Kidney glomerular epithelial cell (primary cell): ENCODE results near the gene ATP5ME.
"Not testable (repeated sequence)": the region's sequence is repeated elsewhere in the genome, so short reads cannot be mapped to it uniquely, and the experiment has no call there.

Experiments used
- DNase-seq: peaks from one replicate; lab custom pipeline; 2025; lab: John Stamatoyannopoulos, UW

Gene ATP5ME, protein sequence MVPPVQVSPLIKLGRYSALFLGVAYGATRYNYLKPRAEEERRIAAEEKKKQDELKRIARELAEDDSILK

DNA sequence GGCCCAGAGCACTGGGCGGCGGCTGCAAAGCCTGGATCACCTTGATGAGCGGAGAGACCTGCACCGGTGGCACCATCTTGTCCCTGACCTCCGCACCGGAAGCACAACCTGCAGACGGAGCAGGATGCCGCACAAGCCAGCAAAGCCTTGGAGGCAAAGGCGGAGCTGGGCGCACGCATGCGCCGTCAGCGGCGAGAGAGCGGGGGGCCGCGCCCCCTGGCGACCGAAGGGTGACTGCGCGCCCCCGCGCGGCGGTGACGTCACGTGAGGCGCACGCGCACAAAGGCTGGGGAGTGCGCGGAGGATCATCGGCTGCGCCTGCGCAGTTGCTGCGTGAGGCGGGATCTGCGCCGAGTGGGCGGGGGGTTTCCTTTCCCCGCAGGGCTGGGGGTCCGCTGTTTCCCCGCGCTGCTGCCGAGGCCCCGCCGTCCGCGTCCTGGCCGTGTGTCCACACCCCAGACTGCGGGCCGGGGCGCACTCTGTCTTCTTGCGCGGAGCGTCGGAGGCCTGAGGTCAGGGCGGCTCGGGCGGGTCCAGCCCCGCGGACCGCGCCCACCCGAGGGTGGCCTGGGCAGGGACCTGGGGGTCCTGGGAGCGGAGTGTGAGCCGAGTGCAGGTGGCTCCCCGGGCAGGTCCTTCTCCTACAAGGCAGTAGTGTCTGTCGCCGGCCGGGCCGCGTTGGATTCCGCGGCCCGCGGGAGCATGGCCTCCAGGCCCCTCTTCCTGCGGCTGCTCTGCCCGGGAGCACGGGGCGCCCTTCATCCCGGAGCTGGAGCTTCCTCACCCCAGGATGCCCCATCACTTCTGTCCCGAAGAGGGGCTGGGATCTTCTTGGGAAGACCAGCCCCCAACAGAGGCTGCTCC, at the start of gene ATP5ME, which contains the start of gene MYL5:
Gene ATP5ME, minus strand, starts transcription at position 105 of the 864 bp plus-strand sequence. Its CDS starts 29 bp downstream, at position 76.
Gene MYL5, plus strand, starts transcription at position 371 of the 864 bp plus-strand sequence. CDS start 3,485 bp downstream, outside the sequence.
- peak; percentile 91 for DNase-seq

DNA sequence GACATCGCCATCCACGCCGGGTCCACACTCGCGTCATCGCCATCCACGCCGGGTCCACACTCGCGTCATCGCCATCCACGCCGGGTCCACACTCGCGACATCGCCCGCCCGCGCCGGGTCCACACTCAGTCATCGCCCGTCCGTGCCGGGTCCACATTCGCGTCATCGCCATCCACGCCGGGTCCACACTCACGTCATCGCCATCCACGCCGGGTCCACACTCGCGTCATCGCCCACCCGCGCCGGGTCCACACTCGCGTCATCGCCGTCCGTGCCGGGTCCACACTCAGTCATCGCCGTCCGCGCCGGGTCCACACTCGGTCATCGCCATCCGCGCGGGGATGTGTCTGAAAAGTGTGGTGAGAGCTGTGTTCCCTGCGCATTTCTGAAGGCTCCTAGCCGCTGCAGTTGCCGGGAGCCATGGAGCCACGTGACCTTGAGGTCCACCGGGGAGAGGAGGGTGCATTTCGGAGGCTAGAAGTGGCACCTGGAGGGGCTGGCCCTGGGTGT, 48.8 kb upstream of the ATP5ME start:
- DNase-seq = no peak

DNA sequence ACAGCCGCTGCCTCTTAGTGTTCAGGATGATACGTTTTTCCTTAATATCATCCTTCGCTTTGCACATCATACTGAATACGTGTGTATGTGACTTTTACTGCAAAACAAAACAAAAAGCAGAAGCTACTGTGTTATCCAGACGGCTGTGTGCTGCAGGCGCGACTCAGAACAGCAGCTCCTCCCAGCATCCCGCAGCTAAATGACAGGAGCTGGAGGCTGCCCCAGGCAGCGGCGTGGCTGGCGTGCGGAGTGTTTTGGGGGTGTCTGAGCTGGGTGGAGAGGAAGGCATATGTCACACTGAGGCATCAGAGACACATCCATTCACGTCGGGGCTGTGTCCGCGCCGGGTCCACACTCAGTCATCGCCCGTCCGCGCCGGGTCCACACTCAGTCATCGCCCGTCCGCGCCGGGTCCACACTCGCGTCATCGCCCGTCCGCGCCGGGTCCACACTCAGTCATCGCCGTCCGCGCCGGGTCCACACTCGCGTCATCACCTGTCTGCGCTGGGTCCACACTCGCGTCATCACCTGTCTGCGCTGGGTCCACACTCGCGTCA, 48.2 kb upstream of the ATP5ME start:
- no peak for DNase-seq

DNA sequence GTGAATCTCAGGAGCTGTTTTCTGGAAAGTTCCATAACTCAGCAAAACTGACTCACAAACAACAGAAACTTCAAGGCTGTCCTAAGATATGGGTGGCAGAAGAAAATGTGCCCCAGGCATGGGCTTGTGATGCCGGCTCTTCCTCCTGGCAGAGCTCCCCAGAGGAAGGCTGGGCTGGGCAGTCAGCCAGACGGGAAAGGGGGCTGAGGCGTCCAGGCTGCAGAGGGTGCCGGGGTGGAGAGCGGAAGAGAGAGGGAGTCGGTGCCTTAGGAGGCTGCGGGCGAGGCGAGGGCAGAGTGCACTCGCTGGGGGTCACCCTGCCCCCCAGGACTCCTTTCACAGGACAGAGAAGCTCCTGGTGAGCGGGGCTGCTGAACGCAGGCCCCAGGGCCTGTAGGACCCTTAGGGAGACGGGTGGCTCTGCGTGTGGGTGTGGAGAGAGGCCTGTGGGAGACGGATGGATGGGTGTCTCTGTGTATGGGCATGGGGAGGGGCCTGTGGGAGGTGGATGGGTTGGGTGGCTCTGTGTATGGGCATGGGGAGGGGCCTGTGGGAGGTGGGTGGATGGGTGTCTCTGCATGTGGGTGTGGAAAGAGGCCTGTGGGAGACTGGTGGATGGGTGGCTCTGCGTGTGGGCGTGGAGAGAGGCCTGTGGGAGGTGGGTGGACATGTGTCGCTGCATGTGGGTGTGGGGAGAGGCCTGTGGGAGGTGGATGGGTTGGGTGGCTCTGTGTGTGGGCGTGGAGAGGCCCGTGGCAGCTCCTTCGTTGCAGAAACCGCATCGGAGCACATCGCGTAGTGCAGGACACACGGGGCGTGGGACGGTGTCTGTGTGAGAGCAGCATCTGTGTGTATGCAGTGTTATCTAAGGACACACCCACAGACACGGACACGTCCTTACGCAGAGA, 47.4 kb upstream of the ATP5ME start:
- DNase-seq = peak; percentile 58

DNA sequence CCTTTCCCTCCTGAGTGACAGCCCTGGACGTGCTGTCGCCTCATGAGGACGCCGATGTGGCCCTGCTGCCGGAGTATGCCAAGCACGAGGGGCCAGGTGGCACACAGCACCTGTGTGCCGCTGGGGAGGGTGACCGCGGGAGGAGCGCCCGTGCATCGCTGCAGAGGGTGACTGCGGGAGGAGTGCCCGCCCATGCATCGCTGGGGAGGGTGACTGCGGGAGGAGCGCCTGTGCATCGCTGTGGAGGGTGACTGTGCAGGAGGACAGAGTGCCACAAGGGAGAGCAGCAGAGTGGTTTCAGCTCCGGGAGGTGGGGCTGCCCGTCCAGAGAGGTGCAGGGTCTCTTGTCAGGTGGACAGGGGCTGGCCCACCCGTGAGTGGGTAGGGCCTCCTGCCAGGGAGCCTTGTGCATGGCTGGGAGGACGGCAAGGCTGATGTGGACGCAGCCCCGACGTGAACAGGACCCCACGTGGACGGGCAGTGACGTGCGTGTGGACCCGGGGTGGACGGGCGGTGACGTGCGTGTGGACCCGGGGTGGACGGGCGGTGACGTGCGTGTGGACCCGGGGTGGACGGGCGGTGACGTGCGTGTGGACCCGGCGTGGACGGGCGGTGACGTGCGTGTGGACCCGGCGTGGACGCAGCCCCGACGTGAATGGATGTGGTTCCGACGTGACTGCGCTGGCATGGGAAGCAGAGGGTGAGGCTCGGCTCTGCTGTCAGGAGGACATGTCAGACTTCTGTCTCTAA, 46.2 kb upstream of the ATP5ME start:
- DNase-seq = no peak

DNA sequence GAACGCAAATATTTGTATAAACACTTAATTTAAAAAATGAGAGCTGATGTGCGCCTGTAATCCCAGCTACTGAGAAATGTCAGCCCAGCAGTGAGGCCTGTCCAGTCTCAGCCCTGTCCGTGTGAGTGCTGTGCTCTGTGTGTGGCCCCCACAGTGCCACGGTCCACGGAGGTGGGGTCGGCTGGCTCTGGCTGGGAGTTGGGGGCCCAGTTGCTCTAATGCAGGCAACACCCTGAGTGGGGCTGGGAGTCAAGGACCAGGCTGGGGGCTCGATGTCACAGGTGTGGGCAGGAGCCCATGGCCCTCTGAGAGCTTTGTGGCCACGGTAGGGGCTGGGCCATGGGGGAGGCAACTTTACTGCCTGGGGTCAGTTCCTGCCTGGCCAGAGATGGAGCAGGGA, 44.4 kb upstream of the ATP5ME start:
- no peak for DNase-seq

DNA sequence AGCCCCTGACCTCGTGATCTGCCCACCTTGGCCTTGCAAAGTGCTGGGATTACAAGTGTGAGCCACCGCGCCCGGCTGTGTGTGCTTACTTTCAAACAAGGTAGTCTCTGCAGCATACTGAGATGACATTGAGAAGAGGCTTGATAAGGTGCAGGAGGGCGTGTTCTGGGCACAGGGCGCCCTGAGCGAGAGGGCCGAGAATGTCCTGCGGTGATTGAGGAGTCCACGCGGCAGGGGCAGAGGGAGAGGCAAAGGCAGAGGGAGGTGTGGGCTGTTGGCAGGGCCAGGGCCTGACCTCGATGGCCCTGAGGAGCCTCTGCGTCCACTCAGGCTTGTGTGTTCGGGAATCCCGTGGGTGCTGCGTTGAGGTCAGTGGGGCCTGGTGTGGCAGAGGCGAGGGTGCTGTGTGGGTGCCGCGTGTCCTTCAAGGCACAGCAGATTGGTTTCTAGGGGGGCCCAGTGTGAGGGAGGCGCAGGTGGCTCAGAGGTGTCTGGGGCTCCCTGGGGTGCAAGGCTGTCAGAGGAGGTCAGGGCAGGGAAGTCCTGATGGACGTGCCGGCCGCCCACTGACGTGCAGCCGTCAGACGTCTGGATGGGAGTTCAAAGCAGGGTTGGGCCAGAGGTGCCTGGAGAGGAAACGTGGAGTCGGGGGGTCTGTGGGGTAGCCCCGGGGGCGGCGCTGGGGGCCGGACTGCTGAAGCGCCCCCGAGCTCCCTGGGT, 43.7 kb upstream of the ATP5ME start:
- no peak for DNase-seq

DNA sequence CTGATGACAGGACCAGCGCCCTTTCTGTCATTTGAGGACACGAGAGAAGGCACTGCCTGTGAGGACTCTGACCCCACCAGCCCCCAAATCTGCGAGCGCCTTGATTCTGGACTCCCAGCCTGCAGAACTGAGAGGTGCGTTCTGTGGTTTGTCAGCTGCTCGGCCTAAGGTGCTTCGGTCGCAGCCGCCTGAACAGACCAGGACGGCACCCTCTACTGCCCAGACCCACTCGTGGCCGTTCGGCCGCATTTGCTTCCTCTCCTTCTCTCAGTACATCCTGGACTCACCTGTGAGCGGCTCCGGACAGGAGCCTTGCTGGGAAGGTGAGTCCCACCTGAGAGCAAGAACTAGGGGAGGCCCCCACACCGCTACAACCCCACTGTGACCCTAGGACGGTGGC, 40.0 kb upstream of the ATP5ME start:
- no peak for DNase-seq

DNA sequence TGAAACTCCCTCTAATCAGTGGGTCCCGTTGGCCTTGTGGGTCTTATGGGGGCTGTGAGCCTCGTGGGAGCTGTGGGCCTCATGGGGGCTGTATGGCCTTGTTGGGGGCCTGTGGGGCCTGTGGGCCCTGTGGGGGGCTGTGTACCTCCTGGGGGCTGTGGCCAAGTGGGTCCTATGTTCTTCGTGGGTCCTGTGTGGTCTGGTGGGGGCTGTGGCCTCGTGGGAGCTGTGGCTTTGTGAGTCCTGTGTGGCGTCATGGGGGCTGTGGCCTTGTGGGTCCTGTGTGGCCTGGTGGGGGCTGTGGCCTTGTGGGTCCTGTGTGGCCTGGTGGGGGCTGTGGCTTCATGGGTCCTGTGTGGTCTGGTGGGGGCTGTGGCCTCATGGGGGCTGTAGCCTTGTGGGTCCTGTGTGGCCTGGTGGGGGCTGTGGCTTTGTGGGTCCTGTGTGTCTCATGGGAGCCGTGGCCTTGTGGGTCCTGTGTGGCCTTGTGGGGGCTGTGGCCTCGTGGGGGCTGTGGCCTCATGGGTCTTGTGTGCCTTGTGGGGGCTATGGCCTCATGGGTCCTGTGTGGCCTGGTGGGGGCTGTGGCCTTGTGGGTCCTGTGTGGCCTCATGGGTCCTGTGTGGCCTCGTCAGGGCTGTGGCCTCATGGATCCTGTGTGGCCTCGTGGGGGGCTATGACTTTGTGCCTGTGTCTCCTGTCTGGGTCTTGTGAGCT, 39.0 kb upstream of the ATP5ME start:
- no peak for DNase-seq

DNA sequence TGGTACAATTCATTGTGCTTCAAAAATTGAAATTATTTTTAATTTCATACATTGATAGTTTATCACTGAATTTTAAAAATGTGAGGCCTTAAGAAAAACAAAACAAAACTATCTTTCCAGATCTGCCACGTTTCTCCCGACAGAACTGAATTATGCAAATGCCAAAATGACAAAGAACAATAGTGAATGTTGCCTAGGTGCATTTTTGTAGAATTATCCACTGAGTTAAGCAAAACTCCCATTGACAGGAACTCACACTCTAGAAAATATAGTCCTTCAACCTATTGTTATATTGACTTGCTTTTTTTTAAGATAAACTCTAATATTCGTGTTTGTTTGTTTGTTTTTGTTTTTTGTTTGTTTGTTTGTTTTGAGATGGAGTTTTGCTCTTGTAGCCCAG, 38.0 kb upstream of the ATP5ME start:
- DNase-seq = no peak

DNA sequence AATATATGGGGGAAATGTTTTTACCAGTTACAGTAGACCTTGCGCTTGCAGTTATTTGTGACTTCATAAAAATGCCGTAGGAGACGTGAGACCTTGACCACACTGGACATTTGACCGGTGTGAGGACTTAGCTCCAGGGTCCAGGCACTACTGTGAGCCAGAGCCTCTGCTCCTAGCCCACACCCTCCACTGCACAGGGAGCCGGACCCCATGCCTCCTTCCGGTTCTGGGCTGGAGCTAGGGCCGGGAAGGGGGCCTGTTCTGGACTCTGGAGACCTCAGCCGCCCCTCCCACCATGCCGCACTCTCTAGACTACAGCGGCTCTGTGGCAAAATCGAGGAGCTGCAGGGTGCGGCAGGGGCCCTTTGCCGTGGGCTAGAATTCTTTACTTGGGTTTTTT, 36.8 kb upstream of the ATP5ME start:
- DNase-seq = no peak

DNA sequence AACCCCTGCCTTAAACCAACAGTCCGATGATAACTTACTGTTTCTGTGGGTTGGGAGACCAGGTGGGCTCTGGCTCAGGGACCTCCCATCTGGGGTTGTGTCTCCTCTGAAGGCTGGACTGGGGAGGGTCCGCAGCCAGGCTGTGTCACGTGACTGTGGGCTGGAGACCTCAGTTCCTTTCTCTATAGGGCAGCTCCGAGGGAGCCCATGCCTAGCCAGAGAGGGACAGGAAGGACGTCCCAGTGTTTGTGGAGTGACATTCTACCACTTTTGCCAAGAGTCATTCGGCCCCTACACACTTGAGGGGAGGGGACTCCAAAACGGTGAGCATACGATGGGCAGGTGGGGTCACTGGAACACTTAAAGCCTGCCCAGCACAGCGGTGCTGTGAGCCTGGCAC, 36.0 kb upstream of the ATP5ME start:
- DNase-seq = no peak

DNA sequence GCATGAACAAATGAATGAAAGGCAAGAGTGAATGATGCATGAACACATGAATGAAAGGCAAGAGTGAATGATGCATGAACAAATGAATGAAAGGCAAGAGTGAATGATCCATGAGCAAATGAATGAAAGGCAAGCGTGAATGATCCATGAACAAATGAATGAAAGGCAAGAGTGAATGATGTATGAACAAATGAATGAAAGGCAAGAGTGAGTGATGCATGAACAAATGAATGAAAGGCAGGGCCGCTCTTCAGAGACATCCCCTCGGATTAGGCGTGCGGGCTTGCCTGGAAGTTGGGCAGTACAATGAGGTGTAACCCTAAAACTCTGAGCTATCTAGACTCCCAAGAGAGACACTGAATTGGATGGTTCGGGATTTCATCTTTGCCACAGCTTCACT, 35.3 kb upstream of the ATP5ME start:
- no peak for DNase-seq

DNA sequence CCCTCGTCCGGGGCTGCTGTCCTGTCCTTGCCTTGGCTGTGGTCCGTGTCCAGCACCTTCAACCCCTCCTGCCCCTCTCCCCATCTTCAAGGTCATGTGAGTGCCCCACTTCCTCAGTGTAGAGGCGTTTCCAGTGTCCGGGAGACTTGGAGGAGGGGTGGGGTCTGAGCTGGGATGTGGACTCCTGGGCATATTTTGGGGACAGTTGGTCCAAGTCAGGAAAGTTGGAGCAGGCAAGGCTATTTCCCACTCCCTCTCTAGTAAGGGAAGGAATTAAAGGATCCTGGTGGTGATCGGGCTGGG, 34.5 kb upstream of the ATP5ME start:
- no peak for DNase-seq

DNA sequence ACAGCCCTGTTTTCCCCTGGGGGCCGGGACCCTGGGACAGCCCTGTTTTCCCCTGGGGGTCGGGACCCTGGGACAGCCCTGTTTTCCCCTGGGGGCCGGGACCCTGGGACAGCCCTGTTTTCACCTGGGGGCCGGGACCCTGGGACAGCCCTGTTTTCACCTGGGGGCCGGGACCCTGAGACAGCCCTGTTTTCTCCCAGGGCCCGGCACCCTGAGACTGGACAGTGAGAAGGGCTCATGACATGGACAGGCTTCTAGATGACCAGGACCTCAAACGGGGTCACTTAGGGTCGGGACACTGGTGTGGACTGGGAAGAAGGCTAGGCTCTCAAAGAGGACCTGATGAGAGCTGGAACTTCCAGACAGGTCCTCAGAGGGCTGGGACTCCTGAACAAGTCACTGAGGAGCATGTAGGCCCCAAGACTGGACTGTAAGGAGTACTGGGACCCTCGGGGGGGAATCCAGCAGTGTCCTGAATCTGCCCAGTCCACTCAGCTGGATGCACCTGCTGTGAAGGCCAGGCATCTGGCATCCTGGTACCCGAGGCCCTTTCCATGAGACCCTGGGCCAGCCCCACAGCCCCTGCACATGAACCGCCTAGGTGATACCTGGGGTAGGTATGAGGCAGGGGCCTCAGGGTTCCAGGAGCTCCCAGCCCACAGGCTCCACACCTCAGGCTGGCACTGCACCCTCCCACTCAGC, 34.0 kb upstream of the ATP5ME start:
- no peak for DNase-seq

DNA sequence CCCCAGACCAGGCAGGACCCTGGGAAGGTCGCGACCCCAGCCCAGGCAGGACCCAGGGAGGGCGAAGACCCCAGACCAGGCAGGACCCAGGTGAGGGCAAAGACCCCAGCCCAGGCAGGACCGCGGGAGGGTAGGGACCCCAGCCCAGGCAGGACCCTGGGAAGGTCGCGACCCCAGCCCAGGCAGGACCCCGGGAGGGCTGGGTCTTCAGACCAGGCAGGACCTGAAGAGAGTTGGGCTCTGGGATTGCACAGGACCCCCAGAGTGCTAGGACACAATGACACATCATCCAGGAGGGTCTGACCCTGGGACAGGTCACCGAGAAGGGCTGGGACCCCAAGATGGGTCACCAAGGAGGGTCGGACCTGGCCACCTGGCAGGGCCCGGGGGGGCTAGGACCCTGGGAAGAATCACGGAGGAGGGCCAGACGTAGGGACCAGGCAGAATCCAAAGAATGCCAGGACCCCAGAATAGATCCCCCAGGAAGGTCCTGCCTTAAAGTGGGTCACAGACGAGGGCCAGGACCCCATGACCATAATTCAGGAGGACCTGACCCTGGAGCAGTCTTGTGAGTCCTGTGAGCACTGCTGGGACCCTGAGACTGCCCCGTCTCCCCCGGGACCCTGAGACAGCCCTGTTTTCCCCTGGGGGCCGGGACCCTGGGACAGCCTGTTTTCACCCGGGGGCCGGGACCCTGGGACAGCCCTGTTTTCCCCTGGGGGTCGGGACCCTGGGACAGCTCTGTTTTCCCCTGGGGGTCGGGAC, 32.9 kb upstream of the ATP5ME start:
- DNase-seq = no peak

DNA sequence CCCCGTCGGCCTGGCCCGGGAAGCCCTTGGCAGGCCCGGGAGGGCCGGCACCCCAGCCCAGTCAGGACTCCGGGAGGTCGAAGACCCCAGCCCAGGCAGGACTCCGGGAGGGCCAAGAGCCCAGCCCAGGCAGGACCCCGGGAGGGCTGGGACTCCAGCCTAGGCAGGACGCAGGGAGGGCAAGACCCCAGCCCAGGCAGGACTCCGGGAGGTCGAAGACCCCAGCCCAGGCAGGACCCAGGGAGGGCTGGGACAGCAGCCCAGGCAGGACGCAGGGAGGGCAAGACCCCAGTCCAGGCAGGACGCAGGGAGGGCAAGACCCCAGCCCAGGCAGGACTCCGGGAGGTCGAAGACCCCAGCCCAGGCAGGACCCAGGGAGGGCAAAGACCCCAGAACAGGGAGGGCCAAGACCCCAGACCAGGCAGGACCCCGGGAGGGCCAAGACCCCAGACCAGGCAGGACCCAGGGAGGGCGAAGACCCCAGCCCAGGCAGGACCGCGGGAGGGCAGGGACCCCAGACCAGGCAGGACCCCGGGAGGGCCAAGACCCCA, 32.1 kb upstream of the ATP5ME start:
- not testable (repeated sequence) for DNase-seq

DNA sequence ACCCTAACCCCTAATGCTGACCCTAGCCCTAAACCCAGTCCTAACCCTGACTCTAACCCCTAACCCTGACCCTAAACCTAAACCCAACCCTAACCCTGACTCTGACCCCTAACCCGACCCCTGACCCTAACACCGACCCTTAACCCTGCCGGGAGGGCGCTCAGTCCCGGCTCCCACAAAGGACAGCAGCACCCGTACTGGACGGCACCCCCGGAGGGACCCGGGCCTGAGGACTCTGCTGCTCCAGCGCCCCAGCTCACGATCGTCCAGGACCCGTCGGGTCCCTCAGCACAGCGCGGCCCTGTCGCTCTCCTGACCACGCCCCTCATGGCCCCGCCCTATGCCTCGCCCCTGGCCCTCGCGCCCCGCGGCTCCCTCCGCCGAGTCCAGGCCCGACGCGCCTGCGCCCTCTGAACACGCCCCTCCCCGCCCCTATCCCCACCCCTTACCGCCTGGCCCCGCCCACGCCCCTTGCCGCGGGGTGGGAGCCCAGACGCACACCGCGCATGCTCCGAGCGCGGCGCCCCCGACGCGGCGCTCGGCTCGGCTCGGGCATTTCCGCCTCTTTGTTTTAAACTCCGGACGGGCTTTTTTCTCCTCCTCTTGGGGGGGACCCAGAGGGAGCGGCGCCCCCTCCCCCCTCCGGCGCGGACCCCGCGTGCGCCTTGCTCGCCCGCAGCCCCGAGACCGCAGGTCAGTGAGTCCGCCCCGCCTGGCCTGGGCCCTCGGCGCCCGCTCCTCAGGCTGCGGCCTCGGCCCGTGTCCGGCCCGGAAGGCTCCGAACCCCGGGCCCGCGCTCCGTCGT, 31.4 kb upstream of the ATP5ME start, which contains the start of gene PCGF3:
Gene PCGF3, plus strand, starts transcription at position 555 of the 805 bp plus-strand sequence. CDS start 27,849 bp downstream, outside the sequence.
- peak; percentile 77 for DNase-seq
